CD4-positive, alpha-beta T cell treated with Interleukin-6 at 100 ng/mL for 8 hours (primary cell): ENCODE data around the gene GUCY1A2.

Source experiments
- DNase-seq: peaks from one replicate; pipeline ENCODE4 v3.0.0-alpha.2; 2020; ENCODE audit warnings: mixed read lengths, low spot score

GUCY1A2 gene

DNA sequence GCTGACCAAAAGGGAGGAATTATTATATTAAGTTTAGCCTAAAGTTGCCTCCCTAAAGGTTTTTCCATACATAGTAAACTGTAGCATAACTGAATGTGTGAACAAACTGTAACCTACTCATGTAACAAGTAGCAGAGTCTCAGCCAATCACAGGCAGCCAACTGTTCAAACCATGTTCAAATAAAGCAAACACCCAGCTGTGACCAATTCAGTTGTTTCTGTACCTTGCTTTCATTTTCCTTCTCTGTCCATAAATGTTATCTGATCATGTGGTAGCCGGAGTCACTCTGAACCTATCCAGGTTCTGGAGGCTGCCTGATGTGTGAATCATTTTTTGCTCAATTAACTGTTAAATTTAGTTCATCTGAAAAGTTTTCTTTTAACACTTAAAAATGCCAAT is 373.5 kb downstream of the GUCY1A2 start:
- DNase-seq = no peak

DNA sequence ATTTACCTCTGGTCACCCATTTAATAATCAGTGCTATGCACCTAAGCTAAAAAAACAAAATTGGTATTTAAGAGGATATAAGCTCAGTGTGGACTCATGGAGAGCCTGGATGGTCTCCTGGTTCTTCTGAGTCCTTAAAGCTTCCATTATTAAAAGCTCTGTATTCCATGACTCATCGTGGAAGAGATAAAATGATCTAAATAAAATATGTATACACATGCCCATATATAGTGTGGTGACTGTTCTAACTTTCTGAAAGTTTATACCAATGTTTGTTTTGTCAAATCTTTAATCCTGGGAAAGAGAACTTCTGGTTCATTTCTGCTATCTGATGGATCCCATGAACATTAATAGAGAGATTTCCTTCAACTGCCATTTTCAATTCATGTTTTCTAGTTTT is 375.9 kb downstream of the GUCY1A2 start:
- DNase-seq = no peak

DNA sequence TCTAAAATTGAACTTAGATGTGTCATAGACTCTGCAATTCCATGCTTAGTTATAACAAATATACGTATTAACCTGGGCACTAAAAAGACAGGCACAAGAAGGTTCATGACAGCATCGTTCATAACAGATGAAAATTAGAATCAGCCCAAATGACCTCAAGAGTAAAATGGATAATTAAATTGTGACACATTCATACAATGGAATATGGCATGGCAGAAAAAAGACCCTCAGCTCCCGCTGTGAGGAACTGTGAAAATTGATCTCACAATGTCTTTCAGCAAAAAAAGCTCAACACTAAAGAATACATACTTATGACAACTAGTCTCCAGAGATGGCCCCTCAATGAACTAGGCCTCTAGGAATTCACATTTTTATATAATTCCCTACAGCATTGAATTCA is 386.0 kb downstream of the GUCY1A2 start:
- DNase-seq = no peak

DNA sequence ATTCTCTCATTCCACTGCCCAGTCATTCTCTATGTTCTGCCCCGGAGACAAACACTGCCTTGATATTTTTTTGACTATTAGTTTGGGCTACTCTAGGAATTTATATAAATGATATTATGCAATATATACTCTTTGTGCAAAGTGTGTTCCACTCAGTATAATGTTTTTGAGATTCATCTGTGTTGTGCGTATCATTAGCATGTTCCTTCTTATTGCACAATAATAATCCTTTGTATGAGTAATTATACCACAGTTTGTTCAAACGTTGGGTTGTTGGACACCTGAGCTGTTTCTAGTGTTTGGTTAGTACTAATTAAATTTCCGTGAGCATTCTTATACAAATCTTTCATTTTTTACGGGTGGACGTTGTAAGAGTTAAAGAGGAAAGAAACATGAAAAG is 390.6 kb downstream of the GUCY1A2 start:
- DNase-seq = no peak

DNA sequence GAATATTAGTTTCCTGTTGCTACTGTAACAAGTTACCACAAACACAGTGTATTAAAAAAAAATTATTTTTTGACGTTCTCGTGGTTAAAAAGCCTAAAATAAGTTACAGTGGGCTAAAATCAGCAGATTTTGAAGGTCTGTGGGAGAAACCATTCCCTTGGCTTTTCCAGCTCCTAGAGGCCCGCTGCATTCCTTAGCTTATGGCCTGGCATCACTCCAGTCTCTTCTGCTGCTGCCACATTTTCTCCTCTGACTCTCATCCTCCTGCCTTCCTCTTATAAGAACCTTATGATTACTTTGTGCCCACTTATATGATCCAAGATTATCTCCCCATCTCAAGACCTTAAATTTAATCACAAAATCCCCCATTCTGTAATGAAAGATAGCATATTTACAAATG is 392.7 kb downstream of the GUCY1A2 start:
- DNase-seq = no peak

DNA sequence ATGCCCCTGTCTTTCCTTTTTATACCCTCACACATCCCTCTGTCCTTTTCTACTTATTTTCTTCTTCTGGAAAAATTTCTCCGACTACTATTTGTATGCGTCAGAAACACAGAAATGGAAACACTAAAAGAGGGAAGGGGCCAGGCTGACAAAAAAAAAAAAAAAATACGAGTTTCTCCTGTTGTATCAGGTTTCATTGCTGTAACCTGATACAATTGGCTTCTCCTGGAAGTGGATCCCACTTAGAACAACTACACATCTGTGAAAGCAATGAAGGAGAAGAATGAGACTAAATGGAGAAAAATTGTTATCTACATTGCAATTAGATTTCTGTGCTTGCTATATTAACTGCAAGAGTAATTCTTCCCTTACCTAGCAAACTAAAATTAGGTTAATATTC is 393.9 kb downstream of the GUCY1A2 start:
- no peak for DNase-seq
